ENCODE results near the gene DDB1.

The DDB1 gene

DNA sequence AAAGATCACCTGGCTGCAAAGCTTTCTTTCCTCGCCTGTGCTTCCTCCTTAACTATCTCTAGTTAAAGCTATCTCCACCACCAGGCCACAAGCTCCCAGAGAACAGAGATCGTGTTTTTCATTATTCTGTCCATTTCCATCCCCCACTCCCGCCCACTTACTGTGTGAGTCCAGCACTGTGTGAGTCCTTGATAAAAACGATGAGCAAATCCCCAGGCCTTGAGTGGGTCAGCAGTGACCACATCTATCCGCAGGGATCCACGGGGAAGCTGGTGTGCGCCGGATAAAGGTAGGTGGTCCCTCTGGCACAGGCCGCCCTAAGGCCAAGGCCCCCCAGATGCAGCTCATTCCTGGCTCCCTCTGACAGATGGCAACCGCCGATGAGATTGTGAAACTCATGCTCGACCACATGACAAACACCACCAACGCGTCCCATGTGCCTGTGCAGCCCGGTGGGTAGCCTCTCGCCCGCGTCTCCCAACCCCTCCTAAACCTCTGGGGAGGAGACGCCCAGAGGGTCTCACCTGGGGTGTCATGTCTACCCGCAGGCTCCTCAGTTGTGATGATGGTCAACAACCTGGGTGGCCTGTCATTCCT lies 9.4 kb upstream of the DDB1 start:
- in situ Hi-C loops (cut with MboI; ENCODE audit: low sequenced_read_pairs, unreplicated experiment), result no loop called here
- no peak for DNase-seq (ENCODE audit: low spot score)

DNA sequence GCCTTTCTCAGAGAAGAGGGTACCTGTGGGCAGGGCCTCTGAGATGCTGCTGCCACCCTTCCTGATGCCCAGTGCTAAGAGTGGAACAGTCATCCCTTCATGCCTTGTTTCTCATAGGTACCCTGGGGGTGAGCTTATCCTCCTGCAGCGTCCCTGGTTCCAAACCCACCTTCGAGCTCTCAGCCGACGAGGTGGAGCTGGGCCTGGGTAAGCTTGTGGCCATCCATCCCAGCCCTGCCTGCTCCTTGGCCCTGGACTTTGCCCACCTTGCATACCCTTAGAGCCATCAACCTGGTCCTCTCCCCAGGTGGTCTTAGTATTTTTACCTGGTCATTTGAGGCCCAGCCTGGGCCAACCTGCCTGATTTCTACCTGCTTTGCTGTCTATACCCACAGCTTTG lies 8.8 kb upstream of the DDB1 start:
- DNase-seq (ENCODE audit: low spot score), result peak; percentile 19
- in situ Hi-C loops (cut with MboI; ENCODE audit: low sequenced_read_pairs, unreplicated experiment), result no loop called here
- no peak for TF ChIP-seq CTCF (IDR thresholded peaks at IDR 0.05; ENCODE audit: borderline replicate concordance, control extremely low read depth, extremely low read depth, insufficient read depth, missing control alignments)

More for the DNA sequence above, 9.4 kb upstream of the DDB1 start:
- no peak for TF ChIP-seq CTCF (IDR thresholded peaks at IDR 0.05; ENCODE audit: borderline replicate concordance, control extremely low read depth, extremely low read depth, insufficient read depth, missing control alignments)

DNA sequence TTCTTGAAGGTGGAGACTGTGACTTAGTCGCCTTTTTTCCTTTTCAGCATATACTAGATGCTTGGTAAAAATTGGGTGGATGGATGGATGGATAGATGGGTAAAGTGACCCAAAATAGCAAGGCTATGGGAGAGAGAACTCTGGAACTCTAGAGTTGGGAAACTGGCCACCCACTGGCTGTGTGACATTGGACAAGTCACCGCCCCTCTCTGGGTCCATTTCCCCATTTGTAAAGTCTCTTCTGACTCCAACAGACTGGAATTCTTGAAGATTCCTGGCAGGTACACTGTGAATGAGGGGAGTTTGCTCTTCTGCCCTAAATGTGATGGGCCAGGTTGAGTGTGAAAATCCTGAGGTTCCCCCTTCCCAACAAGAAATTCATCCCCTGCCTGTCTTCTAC lies 8.1 kb upstream of the DDB1 start:
- no peak for TF ChIP-seq CTCF (IDR thresholded peaks at IDR 0.05; ENCODE audit: borderline replicate concordance, control extremely low read depth, extremely low read depth, insufficient read depth, missing control alignments)
- in situ Hi-C loops (cut with MboI; ENCODE audit: low sequenced_read_pairs, unreplicated experiment), result no loop called here
- no peak for DNase-seq (ENCODE audit: low spot score)

DNA sequence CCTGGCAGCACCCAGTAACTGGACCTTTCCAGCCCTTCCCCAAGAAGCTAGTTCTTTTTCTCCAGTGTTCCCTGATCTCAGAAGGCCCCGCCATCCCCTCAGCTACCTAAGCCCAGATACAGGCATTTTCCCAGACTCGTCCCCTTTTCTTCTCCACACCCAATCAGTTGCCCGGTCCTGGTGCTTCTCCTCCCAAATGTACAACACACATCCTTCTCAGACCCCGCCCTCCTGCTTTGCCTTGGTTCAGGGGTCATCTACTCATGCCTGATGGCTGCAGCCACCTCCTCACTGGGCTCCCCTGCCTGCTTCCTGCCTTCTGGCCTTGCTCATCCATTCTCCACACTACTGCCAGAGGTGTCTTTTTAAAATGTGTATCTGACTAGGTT lies 6.6 kb upstream of the DDB1 start:
- in situ Hi-C loops (cut with MboI; ENCODE audit: low sequenced_read_pairs, unreplicated experiment), result loop anchor here (5.0 kb wide), 1 partner anchor 48 kb away; no protein-coding TSS in a partner anchor
- no peak for DNase-seq (ENCODE audit: low spot score)
- no peak for TF ChIP-seq CTCF (IDR thresholded peaks at IDR 0.05; ENCODE audit: borderline replicate concordance, control extremely low read depth, extremely low read depth, insufficient read depth, missing control alignments)

DNA sequence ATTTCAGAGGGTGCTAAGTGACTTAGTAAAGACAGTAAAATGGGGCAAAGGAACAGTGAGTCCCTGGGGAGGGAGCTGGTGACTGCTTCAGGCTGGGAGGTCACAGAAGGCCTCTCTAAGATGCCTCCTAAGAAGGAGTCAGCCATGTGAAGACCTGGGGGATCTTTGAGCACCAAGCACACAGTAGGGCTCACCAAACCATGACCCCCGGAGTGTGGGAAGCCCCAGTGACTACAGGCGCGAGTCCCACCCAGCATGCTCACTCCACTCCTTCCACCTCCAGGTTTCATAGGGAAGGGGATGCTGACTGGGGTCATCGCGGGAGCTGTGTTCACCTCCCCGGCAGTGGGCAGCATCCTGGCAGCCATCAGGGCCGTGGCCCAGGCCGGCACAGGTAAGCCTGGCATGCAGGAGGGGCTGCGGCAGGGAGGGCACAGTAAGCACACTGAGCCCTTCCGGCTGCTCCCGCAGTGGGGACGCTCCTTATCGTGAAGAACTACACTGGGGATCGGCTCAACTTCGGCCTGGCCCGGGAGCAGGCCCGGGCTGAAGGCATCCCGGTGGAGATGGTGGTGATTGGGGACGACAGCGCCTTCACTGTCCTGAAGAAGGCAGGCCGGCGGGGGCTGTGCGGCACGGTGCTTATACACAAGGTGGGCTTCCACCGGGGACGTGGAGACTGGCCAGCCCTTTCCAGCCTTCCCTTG lies 6.0 kb upstream of the DDB1 start:
- in situ Hi-C loops (cut with MboI; ENCODE audit: low sequenced_read_pairs, unreplicated experiment), result loop anchor here (5.0 kb wide), 1 partner anchor 48 kb away; no protein-coding TSS in a partner anchor

More for the DNA sequence above, 6.0 kb upstream of the DDB1 start:
- DNase-seq (ENCODE audit: low spot score), result no peak
- TF ChIP-seq CTCF (IDR thresholded peaks at IDR 0.05; ENCODE audit: borderline replicate concordance, control extremely low read depth, extremely low read depth, insufficient read depth, missing control alignments), result no peak
